ENCODE data around the gene SEC14L1.

DNA sequence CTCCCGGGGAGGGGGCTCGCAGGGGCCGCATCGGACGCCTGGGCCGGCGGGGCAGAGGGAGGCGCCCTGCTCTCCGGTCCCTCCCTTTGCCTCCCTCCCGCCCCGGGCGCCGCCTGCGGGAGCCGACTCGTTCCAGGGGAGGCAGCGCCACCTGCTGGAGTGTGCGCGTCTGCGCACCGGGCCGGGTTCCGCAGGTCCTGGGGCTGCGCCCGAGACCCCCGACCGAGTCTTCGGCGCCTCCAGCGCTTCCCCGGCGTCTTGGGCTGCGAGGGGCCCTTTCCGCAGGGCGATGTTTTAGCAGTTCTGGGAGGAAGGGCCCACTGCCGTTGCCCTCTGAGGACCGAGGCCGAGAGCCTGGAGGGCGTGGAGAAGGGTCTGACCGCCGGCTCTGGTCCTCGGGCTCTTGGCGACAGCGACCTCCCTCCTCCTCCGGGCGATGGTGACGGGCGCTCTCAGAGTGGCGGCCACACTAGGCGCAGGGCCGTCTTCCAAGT lies 106.3 kb downstream of the SEC14L1 start:
- peak; percentile 52; the same call in 1 of the 2 replicates for TF ChIP-seq KDM5A (IDR thresholded peaks at IDR 0.05)
- TF ChIP-seq, protein P1, sequence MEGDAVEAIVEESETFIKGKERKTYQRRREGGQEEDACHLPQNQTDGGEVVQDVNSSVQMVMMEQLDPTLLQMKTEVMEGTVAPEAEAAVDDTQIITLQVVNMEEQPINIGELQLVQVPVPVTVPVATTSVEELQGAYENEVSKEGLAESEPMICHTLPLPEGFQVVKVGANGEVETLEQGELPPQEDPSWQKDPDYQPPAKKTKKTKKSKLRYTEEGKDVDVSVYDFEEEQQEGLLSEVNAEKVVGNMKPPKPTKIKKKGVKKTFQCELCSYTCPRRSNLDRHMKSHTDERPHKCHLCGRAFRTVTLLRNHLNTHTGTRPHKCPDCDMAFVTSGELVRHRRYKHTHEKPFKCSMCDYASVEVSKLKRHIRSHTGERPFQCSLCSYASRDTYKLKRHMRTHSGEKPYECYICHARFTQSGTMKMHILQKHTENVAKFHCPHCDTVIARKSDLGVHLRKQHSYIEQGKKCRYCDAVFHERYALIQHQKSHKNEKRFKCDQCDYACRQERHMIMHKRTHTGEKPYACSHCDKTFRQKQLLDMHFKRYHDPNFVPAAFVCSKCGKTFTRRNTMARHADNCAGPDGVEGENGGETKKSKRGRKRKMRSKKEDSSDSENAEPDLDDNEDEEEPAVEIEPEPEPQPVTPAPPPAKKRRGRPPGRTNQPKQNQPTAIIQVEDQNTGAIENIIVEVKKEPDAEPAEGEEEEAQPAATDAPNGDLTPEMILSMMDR (IDR thresholded peaks at IDR 0.05): peak; percentile 99
- TF ChIP-seq, protein P2, sequence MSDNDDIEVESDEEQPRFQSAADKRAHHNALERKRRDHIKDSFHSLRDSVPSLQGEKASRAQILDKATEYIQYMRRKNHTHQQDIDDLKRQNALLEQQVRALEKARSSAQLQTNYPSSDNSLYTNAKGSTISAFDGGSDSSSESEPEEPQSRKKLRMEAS (IDR thresholded peaks at IDR 0.05): 0 out of 2 replicates have a peak, but pooled peaks have one; percentile 13
- no peak for TF ChIP-seq MAFK (IDR thresholded peaks at IDR 0.05; ENCODE audit: partially characterized antibody)
- 0 out of 2 replicates have a peak, but pooled peaks have one; percentile 25 for TF ChIP-seq MYC (IDR thresholded peaks at IDR 0.05; ENCODE audit: borderline replicate concordance, low read length)
- no peak for TF ChIP-seq CEBPB (IDR thresholded peaks at IDR 0.05)
- no peak for TF ChIP-seq EP300 (IDR thresholded peaks at IDR 0.05)

All from A549 (cell line).